Measurements from ENCODE around the gene DDC.
"Not testable (repeated sequence)": the region's sequence is repeated elsewhere in the genome, so short reads cannot be mapped to it uniquely, and the experiment has no call there.

DDC gene

DNA sequence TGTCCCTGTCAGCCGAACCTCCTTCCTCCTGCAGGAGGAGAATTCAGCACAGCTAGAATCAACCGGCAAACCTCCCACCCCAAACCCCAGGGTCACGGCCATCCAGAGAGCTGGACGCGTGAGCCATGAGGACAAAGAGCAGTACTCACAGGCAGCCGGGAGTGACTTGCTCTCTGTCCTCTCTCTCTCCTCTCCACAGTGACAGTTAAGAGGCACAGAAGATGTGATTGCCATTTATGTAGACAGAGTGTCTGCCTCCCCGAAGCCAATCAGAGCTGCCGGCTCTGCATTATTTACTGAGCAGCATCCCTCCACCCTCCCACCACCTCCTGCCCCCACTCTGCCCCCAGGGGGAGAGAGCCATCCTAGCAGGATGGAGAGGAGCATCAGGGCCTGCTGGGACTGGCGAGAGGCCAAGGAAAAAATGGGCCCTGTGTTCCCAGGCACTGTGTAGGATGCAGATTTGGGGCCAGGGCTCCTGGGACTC is 4.3 kb downstream of the DDC start:
- no peak for DNase-seq (ENCODE audit: low read depth, low spot score)
- H3K4me3 ChIP-seq (ENCODE audit: low read length): no peak overlapping the region

DNA sequence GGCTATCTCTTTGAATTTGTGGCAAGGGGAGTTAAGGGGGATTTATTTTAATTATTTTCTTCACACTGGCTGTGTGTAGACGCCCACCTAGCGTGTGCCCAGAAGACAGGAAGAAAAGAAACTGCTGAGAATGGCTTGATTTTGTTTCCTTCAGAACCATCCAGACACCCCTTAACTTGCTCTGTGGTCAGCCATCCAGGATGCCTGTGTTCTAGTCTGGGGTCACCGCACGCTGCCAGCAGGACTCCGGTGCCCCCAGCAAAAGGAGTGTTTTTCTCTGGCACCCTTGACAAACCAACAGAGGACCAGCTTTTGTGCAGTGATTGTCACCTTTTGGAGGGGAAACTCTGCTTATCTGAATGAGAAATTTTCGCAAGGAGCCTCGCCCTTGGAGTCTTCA is 5.3 kb downstream of the DDC start:
- DNase-seq (ENCODE audit: low read depth, low spot score): no peak
- no peak overlapping the region for H3K4me3 ChIP-seq (ENCODE audit: low read length)

DNA sequence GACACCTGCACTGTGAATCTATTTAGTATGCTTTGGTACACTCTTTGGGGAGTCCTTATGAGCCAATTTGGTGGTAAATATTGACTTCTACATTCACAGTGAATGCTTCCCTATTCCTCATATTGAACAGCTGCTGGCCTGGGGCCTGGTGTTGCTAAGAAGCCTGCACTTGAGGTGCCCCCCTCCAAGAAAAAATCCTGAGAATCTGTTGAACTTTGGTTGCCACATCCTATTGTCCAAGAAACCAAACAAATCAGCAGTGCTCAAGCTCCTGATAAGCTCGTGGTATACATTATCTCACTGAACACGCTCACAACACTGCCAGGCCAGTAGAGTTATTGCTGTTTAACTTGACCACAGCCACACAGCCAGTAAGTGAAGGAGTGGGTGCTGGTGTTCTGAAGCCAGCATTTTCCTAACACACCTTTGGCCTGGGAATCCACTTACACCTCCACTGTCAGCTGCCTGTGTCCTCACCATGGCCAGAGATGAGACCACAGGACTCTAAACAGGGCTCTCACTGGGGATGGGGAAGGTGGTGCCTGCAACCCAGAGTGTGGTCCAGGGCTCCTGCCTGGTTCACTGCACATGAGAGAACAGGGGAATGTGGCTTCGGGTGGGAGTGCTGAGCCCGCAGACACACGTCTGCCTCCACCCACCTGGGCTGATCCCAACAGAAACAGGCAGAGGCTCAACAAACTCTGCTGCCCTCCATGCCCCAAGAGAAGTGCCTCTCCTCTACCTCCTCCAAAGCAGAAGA is 6.7 kb downstream of the DDC start:
- no peak overlapping the region for H3K4me3 ChIP-seq (ENCODE audit: low read length)
- no peak for DNase-seq (ENCODE audit: low read depth, low spot score)

DNA sequence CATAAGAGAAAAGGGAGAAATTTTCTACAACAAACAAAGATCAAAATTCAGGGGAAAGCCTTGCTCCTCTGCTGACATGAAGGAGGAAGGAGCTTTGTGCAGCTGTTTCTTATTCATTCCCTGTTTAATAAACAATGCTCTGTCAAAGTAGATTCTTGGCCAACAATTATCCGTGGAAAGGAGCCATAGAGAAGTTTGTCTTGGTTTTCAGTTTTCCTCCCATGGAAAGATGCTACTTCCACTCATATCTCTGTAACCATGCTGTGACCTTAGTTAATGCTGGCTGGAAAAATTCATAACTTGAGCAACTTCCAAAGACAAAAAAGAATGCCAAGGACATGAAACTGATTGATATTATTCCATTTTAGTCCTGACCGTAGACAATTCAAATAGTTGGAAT is 8.1 kb downstream of the DDC start:
- DNase-seq (ENCODE audit: low read depth, low spot score): no peak
- H3K4me3 ChIP-seq (ENCODE audit: low read length): no peak overlapping the region

DNA sequence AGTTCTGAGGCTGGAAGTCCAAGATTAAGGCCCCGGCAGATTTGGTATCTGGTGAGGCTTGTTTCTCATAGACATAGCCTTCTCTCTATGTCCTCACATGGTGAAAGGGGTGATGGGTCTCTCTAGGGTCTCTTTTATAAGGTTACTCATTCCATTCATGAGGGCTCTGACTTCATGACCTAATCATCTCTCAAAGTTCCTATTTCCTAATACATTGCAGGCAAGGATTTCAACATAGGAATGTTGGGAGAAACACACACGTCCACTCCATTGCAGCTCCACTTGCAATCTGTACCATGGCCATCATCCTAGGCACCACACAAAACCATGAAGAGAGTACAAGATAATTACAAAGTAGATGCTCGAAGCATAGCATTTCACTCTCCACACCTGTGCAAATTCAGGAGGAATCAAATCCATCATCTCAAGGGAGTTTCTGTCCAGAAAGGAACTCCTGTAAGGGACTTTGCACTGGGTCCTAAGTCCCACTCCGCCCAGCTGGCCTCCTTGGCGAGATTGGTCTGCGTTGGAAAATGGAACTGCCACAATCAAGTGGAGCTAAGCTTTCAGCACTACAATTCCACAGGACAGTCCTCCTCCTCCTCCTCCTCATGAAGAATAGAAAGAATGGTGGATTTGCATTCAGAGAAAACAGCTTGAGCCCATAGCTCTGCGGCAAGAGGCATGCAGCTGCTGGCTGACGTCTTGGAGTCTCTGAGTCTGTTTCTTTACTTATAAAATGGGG is 8.8 kb downstream of the DDC start:
- no peak for DNase-seq (ENCODE audit: low read depth, low spot score)
- H3K4me3 ChIP-seq (ENCODE audit: low read length): no peak overlapping the region

DNA sequence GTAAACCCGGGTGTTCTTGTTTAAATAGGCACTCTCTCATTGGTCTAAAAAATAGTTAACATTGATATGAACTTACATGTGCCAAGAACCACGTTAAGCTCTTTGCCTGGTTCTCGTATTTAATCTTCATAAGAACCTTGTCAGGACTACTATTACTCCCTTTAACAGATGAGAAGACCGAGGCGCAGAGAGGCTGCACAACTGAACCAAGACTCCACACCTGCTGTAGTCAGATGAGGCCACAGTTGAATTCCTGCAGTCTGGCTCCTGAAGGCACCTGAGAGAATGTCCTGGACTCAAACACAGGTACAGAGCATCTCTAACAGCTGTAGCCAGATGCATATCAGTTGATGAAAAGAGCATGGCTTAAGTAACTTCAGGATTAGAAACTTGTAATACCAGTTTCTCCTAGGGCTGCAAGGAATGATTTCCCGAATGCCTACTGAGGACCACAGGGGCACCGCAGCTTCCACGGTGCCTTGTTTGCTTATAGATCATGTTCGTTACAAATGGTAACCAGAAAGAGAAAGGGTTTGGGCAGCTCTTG is 9.5 kb downstream of the DDC start:
- no peak for DNase-seq (ENCODE audit: low read depth, low spot score)
- H3K4me3 ChIP-seq (ENCODE audit: low read length): no peak overlapping the region

DNA sequence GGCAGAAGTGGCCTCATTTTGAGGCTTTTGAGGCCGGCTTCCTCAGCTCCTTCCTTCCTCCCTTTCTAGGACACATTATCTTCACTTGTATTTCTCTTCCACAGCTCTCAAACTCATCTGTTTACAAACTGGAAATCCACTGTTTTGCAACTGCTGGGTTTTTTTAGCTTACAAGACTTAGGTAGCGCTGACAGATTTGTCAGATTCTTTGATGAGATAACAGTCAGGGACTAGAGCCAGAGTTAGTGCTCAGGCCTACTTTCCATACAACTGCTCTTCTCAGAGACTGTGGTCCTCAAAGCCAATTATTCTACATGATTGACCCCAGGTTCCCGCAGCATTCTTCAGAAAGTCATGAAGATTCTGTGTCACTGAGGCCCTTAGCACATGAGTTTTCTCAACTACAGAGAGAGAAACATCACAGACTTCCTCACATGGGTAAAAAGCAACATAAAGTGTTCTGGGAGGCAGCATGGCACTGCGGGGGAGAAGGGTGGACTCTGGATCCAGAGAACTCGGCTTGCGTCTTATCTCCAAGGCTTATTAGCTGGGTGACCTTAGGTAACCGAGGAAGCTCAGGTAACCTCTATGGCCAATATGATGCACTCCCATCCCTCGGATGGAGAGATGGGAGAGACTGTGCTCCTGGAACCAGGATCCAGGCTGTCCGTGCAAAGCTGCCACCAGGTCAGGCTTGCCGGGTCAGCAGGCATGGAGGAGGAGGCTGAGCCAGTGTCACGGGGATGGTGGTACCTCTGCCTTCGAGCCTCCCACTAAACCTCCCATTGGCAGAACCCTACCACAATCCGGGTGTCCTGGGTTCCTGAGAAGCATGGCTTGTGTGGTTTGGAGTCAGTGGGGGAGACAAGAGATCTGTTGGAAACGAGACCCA is 10.5 kb downstream of the DDC start:
- DNase-seq (ENCODE audit: low read depth, low spot score): no peak
- no peak overlapping the region for H3K4me3 ChIP-seq (ENCODE audit: low read length)

DNA sequence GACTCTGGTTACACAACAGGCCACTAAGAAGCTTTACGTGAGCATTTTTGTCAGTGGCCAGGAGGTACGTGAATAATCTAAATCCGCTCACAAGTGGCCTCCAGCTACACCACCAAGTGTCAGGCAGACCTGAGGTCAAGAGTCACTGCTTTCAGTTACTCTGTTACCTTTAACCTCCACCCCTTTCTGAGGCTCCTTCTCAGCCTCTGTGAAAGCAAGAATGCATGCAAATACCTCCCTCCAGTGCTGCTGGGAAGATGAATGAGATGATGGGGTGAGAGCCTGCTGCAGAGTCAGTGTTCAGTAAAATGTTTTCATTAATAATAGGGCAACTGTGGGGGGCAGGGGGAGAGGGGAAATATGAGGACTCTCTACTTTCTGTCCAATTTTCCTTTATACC is 11.2 kb downstream of the DDC start:
- no peak overlapping the region for H3K4me3 ChIP-seq (ENCODE audit: low read length)
- no peak for DNase-seq (ENCODE audit: low read depth, low spot score)

DNA sequence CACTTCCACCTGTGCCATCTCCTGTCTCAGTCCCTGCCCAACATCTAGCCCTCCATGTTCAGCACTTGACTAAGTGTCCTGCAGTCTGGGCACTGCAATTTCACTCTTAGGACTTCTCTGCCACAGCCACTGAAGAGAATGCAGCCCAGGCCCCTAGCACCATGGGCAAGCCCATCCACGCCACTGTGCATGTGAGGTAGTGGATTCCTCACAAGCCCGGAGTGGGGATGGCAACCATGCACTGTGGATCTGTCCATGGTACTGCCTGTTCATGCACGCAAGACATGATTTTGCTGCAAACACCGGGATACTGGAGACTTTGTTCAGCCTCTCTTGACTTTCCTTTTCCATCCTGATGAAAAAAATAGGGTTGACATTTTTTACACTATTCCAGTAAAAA is 12.3 kb downstream of the DDC start:
- no peak overlapping the region for H3K4me3 ChIP-seq (ENCODE audit: low read length)
- DNase-seq (ENCODE audit: low read depth, low spot score): peak; percentile 31

DNA sequence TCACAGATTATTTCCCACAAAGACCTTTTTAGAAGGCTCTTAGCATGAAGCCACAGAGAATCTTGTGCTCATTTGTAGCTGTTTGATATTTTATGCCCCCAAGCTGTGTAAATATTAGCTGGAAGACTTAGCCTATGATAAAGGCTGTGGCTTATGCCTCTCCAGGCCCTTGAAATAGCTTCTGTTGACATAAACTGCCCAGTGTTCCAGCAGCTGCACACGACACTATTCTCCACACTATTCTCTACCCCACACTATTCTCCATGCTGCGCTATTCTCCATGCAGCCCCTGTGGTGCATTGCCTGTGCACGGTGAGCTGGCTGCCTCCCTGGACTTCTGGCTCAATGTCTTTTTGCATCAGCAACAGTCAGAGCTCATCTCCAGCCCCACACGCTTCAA is 13.1 kb downstream of the DDC start:
- no peak for DNase-seq (ENCODE audit: low read depth, low spot score)
- H3K4me3 ChIP-seq (ENCODE audit: low read length): no peak overlapping the region

DNA sequence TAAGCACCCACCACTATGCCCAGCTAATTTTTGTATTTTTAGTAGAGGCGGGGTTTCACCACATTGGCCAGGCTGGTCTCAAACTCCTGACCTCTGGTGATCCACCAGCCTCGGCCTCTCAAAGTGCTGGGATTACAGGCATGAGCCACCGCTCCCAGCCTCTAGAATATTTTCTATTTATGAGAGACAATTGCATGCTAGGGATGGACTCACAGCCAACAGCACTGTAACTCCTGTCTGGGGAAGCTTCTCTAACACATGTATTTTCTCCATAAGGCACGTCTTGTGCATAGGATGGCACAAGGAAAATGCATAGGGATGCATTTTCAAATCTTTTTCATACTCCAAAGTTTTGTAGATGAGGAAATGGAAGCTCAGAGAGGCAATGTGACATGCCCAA is 19.6 kb downstream of the DDC start:
- H3K4me3 ChIP-seq (ENCODE audit: low read length); DNase-seq (ENCODE audit: low read depth, low spot score): not testable (repeated sequence)

DNA sequence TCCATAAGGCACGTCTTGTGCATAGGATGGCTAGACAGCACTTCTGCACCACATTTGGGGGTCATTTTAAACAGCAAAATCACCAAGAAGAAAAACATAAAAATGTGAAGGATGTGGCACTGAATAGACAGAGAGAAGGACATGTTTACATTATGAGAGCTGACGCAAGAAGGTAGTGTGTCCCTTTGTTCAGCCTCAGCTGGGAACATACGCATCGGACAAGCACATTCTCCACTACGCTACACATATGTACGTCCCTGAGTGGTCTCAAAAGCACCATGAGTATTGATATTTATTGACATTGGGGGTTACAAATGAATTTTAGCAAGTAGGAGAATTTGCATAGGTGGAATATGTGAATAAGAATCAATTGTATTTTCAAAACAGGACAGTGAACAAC is 20.2 kb downstream of the DDC start:
- DNase-seq (ENCODE audit: low read depth, low spot score): no peak
- no peak overlapping the region for H3K4me3 ChIP-seq (ENCODE audit: low read length)

DNA sequence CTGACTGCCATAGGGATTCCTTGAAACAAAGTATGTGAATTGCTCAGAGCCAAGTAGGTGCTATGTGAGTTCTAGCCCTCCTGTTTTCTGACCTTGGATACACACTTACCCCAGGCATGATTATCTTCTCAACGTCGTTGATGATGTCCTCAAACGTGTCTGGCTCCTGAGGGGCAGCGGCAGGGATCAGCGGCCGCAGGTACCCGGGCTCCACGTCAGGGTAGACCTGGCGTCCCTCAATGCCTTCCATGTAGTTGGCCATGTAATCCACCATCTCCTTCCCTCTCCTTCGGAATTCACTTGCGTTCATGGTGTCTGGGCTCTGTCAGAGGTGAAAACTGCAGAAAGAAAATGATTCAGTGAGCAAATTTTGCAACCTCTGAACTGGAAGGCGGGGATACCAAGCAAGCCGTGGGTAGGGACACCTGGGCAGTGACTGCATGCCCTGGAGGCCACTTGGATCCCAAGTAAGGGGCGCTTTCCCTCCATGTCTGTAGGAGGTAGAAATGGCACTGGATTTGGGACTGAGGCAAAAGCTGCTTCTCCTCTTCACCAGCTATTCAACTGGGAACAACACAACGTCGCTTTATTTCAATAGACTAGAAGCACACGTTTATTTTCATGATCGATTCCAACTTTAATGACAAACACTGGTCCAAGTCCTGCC is 21.3 kb downstream of the DDC start:
- no peak overlapping the region for H3K4me3 ChIP-seq (ENCODE audit: low read length)

DNA sequence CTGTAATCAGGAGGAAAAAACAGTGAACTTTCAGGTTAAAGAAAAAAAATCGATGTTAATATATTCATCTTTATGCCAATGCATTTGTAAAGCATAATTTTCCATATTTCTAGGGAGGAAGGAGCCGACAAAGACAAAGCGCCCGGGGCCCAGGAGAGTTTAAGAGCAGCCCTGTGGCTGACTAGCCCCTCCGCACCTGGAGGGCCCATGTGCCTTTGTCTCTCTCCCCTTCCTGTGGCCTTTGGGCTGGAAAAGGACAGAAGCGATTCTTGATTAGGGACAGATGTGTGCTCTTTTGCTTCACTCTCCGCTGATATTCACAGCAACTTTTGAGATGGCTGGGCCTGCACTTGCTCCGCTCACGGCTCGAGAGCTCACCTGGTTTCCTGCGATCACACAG is 23.1 kb downstream of the DDC start:
- H3K4me3 ChIP-seq (ENCODE audit: low read length): no peak overlapping the region
- no peak for DNase-seq (ENCODE audit: low read depth, low spot score)

More for the DNA sequence above, 21.3 kb downstream of the DDC start:
- DNase-seq (ENCODE audit: low read depth, low spot score): no peak

DNA sequence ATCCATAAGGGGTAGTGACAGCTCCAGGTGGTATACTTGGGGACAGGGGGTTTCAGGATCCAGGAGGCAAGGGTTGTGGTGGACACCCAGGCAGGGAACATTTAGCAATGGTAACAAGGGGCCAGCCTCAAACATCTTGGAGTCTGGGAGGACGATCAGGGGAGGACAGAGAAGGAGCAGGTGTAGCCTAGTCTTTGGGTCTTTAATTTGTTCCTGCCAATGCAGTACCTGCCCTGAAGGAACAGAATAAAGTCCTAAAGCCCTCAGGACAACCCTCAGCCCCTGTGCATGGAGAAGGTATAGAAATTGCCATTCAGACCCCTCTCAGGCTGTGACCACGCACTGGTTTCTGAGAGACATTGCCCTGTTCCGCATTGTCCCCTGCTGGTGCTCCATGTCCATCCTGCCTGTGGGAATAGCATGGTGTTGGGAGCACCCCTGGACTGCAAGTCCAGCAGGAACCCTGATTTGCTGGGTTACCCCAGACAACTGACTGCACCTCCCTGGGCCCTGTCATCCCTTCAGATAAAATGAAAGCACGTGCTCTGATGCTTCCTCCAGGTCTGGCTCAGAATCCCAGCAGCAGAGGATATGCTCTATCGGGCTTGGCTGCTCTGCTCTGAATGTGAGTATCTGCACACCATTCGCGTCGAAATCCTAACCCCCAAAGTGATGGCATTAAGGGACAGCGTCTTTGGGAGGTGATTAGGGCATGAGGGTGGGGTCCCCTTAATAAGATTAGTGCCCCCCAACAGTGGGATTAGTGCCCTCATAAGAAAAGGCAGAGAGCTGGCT is 24.2 kb downstream of the DDC start:
- DNase-seq (ENCODE audit: low read depth, low spot score): no peak
- no peak overlapping the region for H3K4me3 ChIP-seq (ENCODE audit: low read length)

DNA sequence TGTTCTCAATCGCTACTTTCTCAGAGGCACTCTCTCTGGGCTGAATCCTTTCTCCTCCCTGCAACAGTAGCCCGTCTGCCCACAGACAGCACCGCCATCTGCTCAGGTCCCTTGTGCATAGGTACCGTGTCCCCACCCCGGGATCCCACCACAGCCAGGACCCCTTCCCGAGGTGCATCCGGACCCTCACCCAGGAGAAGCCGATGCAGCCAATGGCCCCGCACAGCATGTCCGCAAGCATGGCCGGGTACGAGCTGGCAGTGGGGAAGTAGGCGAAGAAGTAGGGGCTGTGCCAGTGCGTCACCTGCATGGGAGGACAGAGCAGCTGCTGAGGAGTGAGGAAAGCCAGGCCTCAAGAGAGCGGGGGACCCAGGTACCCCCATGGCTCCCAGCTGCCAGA is 25.5 kb downstream of the DDC start:
- no peak overlapping the region for H3K4me3 ChIP-seq (ENCODE audit: low read length)
- no peak for DNase-seq (ENCODE audit: low read depth, low spot score)

DNA sequence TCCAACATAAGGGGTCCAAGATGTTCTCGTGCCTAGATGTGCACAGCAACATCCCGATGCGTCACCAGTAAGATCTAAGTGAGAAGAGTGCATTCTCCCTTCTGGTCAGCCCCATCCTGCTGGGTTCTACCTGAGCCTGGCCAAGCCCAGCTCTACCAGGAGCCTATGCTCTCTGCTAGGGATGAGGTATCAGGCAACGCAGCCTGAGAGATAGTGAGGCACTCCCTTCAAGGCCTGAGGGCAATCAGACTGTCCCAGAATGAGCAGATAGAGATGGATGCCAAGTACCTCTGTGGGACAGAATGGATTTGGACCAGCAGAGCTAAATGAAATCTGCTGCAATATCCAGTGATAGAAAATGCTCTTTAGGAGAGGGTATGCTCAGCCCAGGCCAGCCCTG is 26.7 kb downstream of the DDC start:
- no peak for DNase-seq (ENCODE audit: low read depth, low spot score)
- no peak overlapping the region for H3K4me3 ChIP-seq (ENCODE audit: low read length)

DNA sequence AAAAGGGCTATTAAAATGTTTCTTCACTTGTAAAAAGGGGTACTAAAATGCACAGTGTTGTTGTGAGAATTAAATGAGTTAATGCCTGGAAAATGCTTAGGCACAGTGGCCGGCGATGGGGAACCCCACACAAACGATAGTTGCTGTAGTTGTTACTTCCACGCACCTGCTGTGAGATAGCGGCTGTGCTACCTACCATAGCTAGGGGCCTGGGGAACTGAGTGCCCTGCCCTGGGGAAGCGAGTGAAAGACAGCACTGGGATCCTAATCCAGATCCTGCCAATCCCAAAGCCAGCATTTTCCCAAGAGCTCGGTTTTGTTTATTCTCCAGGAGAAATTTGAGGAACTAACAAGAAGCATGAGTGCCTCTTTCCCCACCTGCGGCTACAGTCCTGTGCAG is 27.8 kb downstream of the DDC start:
- no peak for DNase-seq (ENCODE audit: low read depth, low spot score)
- H3K4me3 ChIP-seq (ENCODE audit: low read length): no peak overlapping the region

Measured in Jurkat, Clone E6-1 (cell line).